Left ventricle myocardium inferior (tissue), 1 donor: ENCODE measurements around the gene STAM2. TPM values are rescaled to one million over a fixed set of nuclear protein-coding genes. Genes with fewer than 3 reads are reported as not detected.

Experiments used
- DNase-seq: peaks from one replicate; pipeline ENCODE4 v3.0.0-alpha.2; 2020
- H3K27ac ChIP-seq: fragments of 200-600 bp; replicated peaks from 2 replicates; pipeline ENCODE4 v1.8.0; 2021
- H3K27me3 ChIP-seq: fragments of 200-600 bp; 2 replicates; pipeline ENCODE4 v1.8.0; 2021; ENCODE audit warnings: low read depth
- H3K36me3 ChIP-seq: fragments of 200-600 bp; 2 replicates; pipeline ENCODE4 v1.8.0; 2021
- H3K4me1 ChIP-seq: fragments of 200-600 bp; 2 replicates; pipeline ENCODE4 v1.8.0; 2021
- H3K4me3 ChIP-seq: fragments of 200-600 bp; 2 replicates; pipeline ENCODE4 v1.8.0; 2021; ENCODE audit warnings: mild to moderate bottlenecking, moderate library complexity
- H3K9me3 ChIP-seq: fragments of 200-600 bp; replicated peaks from 2 replicates; pipeline ENCODE4 v1.8.0; 2021
- CTCF ChIP-seq: fragments of 200-600 bp; IDR thresholded peaks from 2 replicates; pipeline ENCODE4 v1.8.0; 2021; ENCODE audit warnings: antibody characterized with exemption, mild to moderate bottlenecking, borderline replicate concordance
- intact Hi-C: fragments of 100-400 bp; cut with micrococcal nuclease; formaldehyde crosslinking; loops from one replicate; pipeline ENCODE4 v1.11.0; 2022
- total RNA-seq: library from RNA; stranded (reverse); fragmentation: NEBNext Ultra II Directional; extraction: Animal tissue kit (Norgen Biotek cat#: 25700); gene quantifications from one replicate; pipeline ENCODE4 v1.2.1, GENCODE V29; 2021
- donor health status: DM: no; HTN: yes; CAD: no; lungs with severe emphysema.

The STAM2 gene
- total RNA-seq, 1 donor from 2014 or later: 27.8 TPM

GRCh38 chr2:152084076-152084475 lies 91.5 kb downstream of the STAM2 start:
- intact Hi-C loops: no loop called here
- TF ChIP-seq CTCF: no peak
- Histone ChIP-seq H3K27me3 (no peaks in the 10 kb centered on the region), H3K9me3 (no peaks in the 10 kb centered on the region), H3K27ac (no peak overlapping the region), H3K36me3 (no peaks in the 10 kb centered on the region), H3K4me3 (no peak overlapping the region), H3K4me1 (no peaks in the 10 kb centered on the region)
- DNase-seq: no peak

- Histone ChIP-seq H3K4me1 (no peaks in the 10 kb centered on the region), H3K27me3 (no peaks in the 10 kb centered on the region)
Observed at GRCh38 chr2:152083202-152083875, 92.2 kb downstream of the STAM2 start.

GRCh38 chr2:152078662-152079061 lies 96.9 kb downstream of the STAM2 start:
- no peak for DNase-seq
- no peak overlapping the region for H3K27ac ChIP-seq
- H3K9me3 ChIP-seq: no peaks in the 10 kb centered on the region
- intact Hi-C loops: no loop called here
- no peaks in the 10 kb centered on the region for H3K36me3 ChIP-seq
- H3K4me1 ChIP-seq: peaks cover 7% of the 10 kb centered on the region
- no peak for TF ChIP-seq CTCF
- H3K27me3 ChIP-seq: no peaks in the 10 kb centered on the region
- no peak overlapping the region for H3K4me3 ChIP-seq

More at GRCh38 chr2:152083202-152083875, 92.2 kb downstream of the STAM2 start:
- Histone ChIP-seq H3K27ac (no peak overlapping the region), H3K4me3 (no peak overlapping the region), H3K36me3 (no peaks in the 10 kb centered on the region), H3K9me3 (no peaks in the 10 kb centered on the region)
- DNase-seq: no peak
- TF ChIP-seq CTCF: no peak
- intact Hi-C loops: no loop called here

- no peaks in the 10 kb centered on the region for H3K27me3 ChIP-seq
- intact Hi-C loops: no loop called here
- no peak overlapping the region for H3K27ac ChIP-seq
- no peak for DNase-seq
- peaks cover 7% of the 10 kb centered on the region for H3K4me1 ChIP-seq
- TF ChIP-seq CTCF: no peak
- H3K4me3 ChIP-seq: no peak overlapping the region
- no peaks in the 10 kb centered on the region for H3K9me3 ChIP-seq
- no peaks in the 10 kb centered on the region for H3K36me3 ChIP-seq
Observed at GRCh38 chr2:152078023-152078422, 97.5 kb downstream of the STAM2 start.

- H3K27me3 ChIP-seq: no peaks in the 10 kb centered on the region
- H3K36me3 ChIP-seq: no peaks in the 10 kb centered on the region
- no peak overlapping the region for H3K4me3 ChIP-seq
- H3K27ac ChIP-seq: no peak overlapping the region
- DNase-seq: no peak
- TF ChIP-seq CTCF: no peak
- no peaks in the 10 kb centered on the region for H3K9me3 ChIP-seq
- peaks cover 7% of the 10 kb centered on the region for H3K4me1 ChIP-seq
- intact Hi-C loops: no loop called here
Observed at GRCh38 chr2:152075461-152076050, 100.0 kb downstream of the STAM2 start.
